Choroid plexus epithelial cell (primary cell): ENCODE results near the gene METRN.

Experiments
- DNase-seq: peaks from one replicate; pipeline ENCODE4 v3.0.0-alpha.2; 2010; ENCODE audit warnings: low read depth
- H3K4me3 ChIP-seq: 2 replicates; pipeline ENCODE4 v1.5.1; 2011; ENCODE audit warnings: low read depth, mild to moderate bottlenecking, control low read depth, low read length, moderate library complexity
- CTCF ChIP-seq: conservative IDR thresholded peaks from 2 replicates; pipeline ENCODE4 v1.5.1; 2011; ENCODE audit warnings: low read depth, mild to moderate bottlenecking, control low read depth, inconsistent platforms, low read length, moderate library complexity

The METRN gene

DNA sequence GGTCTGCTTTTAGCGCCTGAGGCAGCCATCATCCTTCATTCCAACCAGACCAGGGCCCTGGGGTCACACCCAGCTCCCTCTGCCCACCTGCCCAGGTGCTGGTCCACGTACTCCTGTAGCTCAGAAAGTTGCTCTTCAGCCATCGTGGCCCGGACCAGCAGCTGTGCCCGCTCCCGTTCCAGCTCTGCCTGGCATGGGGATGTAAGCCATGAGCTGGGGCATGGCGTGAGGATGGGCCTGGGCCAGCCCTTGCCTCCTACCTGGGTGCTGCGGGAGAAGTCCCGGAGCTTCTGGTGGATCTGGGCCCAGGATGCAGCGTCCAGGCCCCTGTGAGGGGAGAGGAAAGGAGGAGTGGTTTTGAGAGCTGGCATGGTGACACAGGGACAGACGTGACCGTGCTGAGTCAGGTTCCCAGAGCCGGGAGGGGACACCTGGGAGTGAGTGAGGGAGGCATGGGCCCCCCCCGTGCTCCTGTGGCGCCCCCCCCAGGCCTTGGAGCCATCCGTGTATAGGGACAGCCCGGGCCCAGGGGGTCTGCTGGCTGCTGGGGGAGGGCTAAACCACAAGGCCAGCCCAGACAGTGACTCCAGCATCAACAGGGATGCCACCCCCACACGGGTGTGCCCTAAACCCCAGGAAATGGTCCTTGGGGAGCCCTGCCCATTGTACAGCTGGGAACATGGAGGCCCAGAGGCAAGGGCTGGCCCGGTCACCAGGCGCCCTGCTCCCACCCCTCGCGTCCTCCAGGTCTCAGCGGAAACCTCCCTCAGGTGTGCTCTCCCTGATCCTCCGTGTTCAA is 8.1 kb downstream of the METRN start:
- TF ChIP-seq CTCF, result no peak
- no peak for DNase-seq
- H3K4me3 ChIP-seq, result no peak overlapping the region

- DNase-seq, result no peak
- H3K4me3 ChIP-seq, result no peak overlapping the region
- TF ChIP-seq CTCF, result no peak
Observed at GRCh38 chr16:723695-724094, 8.8 kb downstream of the METRN start.

GRCh38 chr16:724188-725040 is 9.5 kb downstream of the METRN start:
- no peak for TF ChIP-seq CTCF
- DNase-seq, result no peak
- no peak overlapping the region for H3K4me3 ChIP-seq

DNA sequence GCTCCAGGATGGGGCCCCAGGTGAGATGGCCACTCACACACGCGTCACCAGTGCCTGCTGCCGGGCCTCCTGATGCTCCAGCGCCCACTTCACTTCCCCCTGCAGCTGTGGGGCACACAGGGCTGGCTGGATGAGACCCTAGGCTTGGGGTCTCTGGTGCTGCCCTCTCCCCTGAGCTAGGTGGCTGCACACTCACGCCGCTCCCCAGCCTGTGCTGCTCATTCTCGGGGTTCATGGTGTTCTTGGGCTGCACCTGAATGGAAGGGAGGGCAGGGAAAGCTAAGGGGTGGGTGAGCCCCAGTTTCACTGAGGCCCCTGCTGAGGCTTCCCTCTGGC is 10.1 kb downstream of the METRN start:
- DNase-seq, result no peak
- no peak for TF ChIP-seq CTCF
- H3K4me3 ChIP-seq, result no peak overlapping the region

GRCh38 chr16:725463-726187 is 10.7 kb downstream of the METRN start:
- DNase-seq, result no peak
- H3K4me3 ChIP-seq, result no peak overlapping the region
- TF ChIP-seq CTCF, result no peak

- H3K4me3 ChIP-seq, result no peak overlapping the region
- TF ChIP-seq CTCF, result no peak
- DNase-seq, result no peak
Observed at GRCh38 chr16:726188-726437, 11.2 kb downstream of the METRN start.
